NCI-H510A treated with DMSO at 0.1 percent for 48 hours (cell line): ENCODE results near the gene MTCH1.
"Not testable (repeated sequence)": the region's sequence is repeated elsewhere in the genome, so short reads cannot be mapped to it uniquely, and the experiment has no call there.

Experiments used
- DNase-seq: peaks from one replicate; lab custom pipeline; 2025; lab: John Stamatoyannopoulos, UW

The MTCH1 gene

GRCh38 chr6:36997811-36998722 is 12.1 kb upstream of the MTCH1 start:
- DNase-seq: no peak

GRCh38 chr6:36990401-36990800 is 4.4 kb upstream of the MTCH1 start:
- DNase-seq: not testable (repeated sequence)

- no peak for DNase-seq
Observed at GRCh38 chr6:36989264-36989663, 3.3 kb upstream of the MTCH1 start.

- no peak for DNase-seq
Observed at GRCh38 chr6:36986704-36987047, 680 bp upstream of the MTCH1 start.

- DNase-seq: no peak
Observed at GRCh38 chr6:36985417-36985807, 584 bp downstream of the MTCH1 start.

GRCh38 chr6:36984581-36985416 is 1.2 kb downstream of the MTCH1 start:
- peak; percentile 25 for DNase-seq

GRCh38 chr6:36983538-36983937 is 2.5 kb downstream of the MTCH1 start:
- no peak for DNase-seq

- DNase-seq: no peak
Observed at GRCh38 chr6:36980876-36981619, 4.9 kb downstream of the MTCH1 start.

GRCh38 chr6:36980129-36980528 is 5.9 kb downstream of the MTCH1 start:
- DNase-seq: no peak

GRCh38 chr6:36979347-36979742 is 6.7 kb downstream of the MTCH1 start:
- DNase-seq: no peak

- DNase-seq: no peak
Observed at GRCh38 chr6:36978421-36979346, 7.3 kb downstream of the MTCH1 start.

GRCh38 chr6:36977470-36977941 is 8.5 kb downstream of the MTCH1 start:
- DNase-seq: no peak

- no peak for DNase-seq
Observed at GRCh38 chr6:36976931-36977330, 9.1 kb downstream of the MTCH1 start.

GRCh38 chr6:36976509-36976908 is 9.5 kb downstream of the MTCH1 start:
- DNase-seq: no peak

- no peak for DNase-seq
Observed at GRCh38 chr6:36976007-36976264, 10.1 kb downstream of the MTCH1 start.

GRCh38 chr6:36975231-36976006 is 10.6 kb downstream of the MTCH1 start:
- no peak for DNase-seq

GRCh38 chr6:36973647-36974046 is 12.3 kb downstream of the MTCH1 start:
- DNase-seq: no peak

- DNase-seq: no peak
Observed at GRCh38 chr6:36973190-36973589, 12.8 kb downstream of the MTCH1 start.

GRCh38 chr6:36971921-36972673 is 13.9 kb downstream of the MTCH1 start:
- DNase-seq: no peak
